Measurements from ENCODE around the gene FAM13A.

DNA sequence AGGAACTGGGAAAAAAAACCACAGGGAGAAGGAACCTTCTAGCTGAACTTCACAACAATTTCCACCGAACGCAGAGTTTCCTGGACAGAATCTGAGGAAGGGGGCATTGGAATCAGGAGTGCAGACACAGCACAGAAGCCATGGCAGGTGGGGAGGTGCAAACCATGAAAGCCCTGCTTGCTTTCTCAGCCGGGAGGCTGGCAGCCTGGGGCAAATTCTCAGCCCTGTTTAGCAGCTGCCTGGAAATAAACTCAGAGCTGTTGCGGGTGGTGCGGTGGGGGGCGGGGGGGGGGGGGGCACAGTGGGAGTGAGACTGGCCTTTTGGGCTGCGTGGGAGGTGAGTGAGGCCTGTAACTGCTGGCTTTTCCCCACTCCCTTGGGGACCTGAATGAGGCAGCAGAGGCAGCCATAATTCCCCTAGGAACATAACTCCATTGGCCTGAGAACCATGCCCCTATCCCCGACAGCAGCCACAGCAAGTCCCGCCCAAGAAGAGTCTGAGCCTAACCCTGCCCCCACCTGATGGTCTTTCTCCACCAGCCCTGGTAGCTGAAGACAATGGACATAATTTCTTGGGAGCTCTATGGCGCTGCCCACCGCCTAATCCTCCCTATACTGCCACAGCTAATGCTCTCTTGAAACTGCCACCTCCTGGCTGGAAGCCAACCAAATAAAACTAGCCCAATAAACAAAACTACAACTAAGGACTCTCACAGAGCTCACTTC, 176.3 kb downstream of the FAM13A start:
- TF ChIP-seq CTCF (IDR thresholded peaks at IDR 0.05; ENCODE audit: poor library complexity, severe bottlenecking) (no peak), TAF1 (IDR thresholded peaks at IDR 0.05; ENCODE audit: low read depth) (no peak), MXI1 (conservative IDR thresholded peaks at IDR 0.05; ENCODE audit: poor library complexity, severe bottlenecking) (no peak)
